MM.1S (cell line): ENCODE data around the gene BLID.

Experiments
- DNase-seq: peaks from one replicate; pipeline ENCODE4 v3.0.0-alpha.2; 2015
- H2AFZ ChIP-seq: fragments of 300-600 bp; sonication (generic); 2 replicates; pipeline ENCODE4 v1.6.0; 2016; ENCODE audit warnings: antibody characterized with exemption, low read length
- H3F3A ChIP-seq: fragments of 300-600 bp; sonication (generic); 2 replicates; pipeline ENCODE4 v1.6.1; 2016; ENCODE audit warnings: mild to moderate bottlenecking, antibody characterized with exemption, low read length, moderate library complexity, mixed read lengths; ENCODE audit not compliant: insufficient read depth
- H3K27ac ChIP-seq: fragments of 300-600 bp; sonication (generic); 2 replicates; pipeline ENCODE4 v1.5.1; 2016; ENCODE audit warnings: mild to moderate bottlenecking, low read length
- H3K27me3 ChIP-seq: fragments of 300-600 bp; sonication (generic); replicated peaks from 2 replicates; pipeline ENCODE4 v1.6.0; 2016; ENCODE audit warnings: low read length; ENCODE audit not compliant: insufficient read depth
- H3K36me3 ChIP-seq: fragments of 300-600 bp; sonication (generic); replicated peaks from 2 replicates; pipeline ENCODE4 v1.6.1; 2016; ENCODE audit warnings: mild to moderate bottlenecking, low read length, mixed read lengths; ENCODE audit not compliant: insufficient read depth
- H3K4me1 ChIP-seq: fragments of 300-600 bp; sonication (generic); 2 replicates; pipeline ENCODE4 v1.6.1; 2016; ENCODE audit warnings: low read length, mixed read lengths
- H3K4me2 ChIP-seq: fragments of 300-600 bp; sonication (generic); 2 replicates; pipeline ENCODE4 v1.6.0; 2016; ENCODE audit warnings: low read depth, low read length
- H3K4me3 ChIP-seq: fragments of 300-600 bp; sonication (generic); 2 replicates; pipeline ENCODE4 v1.5.1; 2016; ENCODE audit warnings: low read length, mixed read lengths
- H3K79me2 ChIP-seq: fragments of 300-600 bp; sonication (generic); 2 replicates; pipeline ENCODE4 v1.6.1; 2016; ENCODE audit warnings: mixed run types, low read length, mixed read lengths
- H3K9ac ChIP-seq: fragments of 300-600 bp; sonication (generic); 2 replicates; pipeline ENCODE4 v1.6.1; 2016; ENCODE audit warnings: low read length, mixed read lengths
- H3K9me2 ChIP-seq: fragments of 300-600 bp; sonication (generic); replicated peaks from 2 replicates; pipeline ENCODE4 v1.6.1; 2016; ENCODE audit warnings: mild to moderate bottlenecking, low read length, mixed read lengths; ENCODE audit not compliant: insufficient read depth
- H3K9me3 ChIP-seq: fragments of 300-600 bp; sonication (generic); replicated peaks from 2 replicates; pipeline ENCODE4 v1.6.1; 2016; ENCODE audit warnings: mild to moderate bottlenecking, low read length, mixed read lengths; ENCODE audit not compliant: insufficient read depth
- H4K20me1 ChIP-seq: fragments of 300-600 bp; sonication (generic); 2 replicates; pipeline ENCODE4 v1.6.1; 2016; ENCODE audit warnings: mild to moderate bottlenecking, low read length, moderate library complexity, mixed read lengths; ENCODE audit not compliant: insufficient read depth
- EZH2 ChIP-seq: fragments of 300-600 bp; sonication (generic); optimal IDR thresholded peaks from 2 replicates; pipeline ENCODE3; 2017; ENCODE audit warnings: low read depth, mild to moderate bottlenecking, antibody characterized with exemption, low read length, mixed read lengths
- EZH2phosphoT487 ChIP-seq: fragments of 300-600 bp; sonication (generic); IDR thresholded peaks from 2 replicates; pipeline ENCODE4 v1.6.1; 2018; ENCODE audit warnings: antibody characterized with exemption, low read length
- TF ChIP-seq, protein P1 (sequence below): fragments of 300-600 bp; sonication (generic); IDR thresholded peaks from 2 replicates; pipeline ENCODE4 v1.5.1; 2016; ENCODE audit warnings: antibody characterized with exemption, low read length, mixed read lengths

Gene BLID

DNA sequence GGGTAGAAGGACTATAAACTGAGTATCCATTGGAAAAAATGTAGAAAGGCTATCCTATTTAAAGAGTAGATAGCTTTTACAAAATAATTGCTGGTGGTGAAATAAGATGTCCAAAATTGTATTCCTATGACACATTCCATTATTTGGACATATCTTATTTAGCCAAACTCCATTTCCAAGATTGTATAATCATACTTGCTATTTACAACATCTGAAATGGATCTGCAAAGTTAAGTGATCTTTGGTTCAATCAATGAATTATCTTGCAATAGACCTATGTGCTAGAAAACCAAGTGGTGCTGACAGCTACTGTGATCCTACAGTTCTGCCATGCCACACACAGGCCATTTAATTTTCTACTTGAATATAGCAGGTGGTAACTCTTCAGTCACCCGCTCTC lies 11.0 kb upstream of the BLID start:
- Histone ChIP-seq H3K79me2 (no peaks in the 10 kb centered on the region), H3F3A (no peaks in the 10 kb centered on the region), H3K27ac (no peak overlapping the region), H3K27me3 (no peaks in the 10 kb centered on the region), H3K9me2 (no peaks in the 10 kb centered on the region), H3K4me3 (no peak overlapping the region), H3K4me1 (no peaks in the 10 kb centered on the region), H3K9ac (no peak overlapping the region), H3K36me3 (no peaks in the 10 kb centered on the region), H2AFZ (no peak overlapping the region), H4K20me1 (no peaks in the 10 kb centered on the region), H3K4me2 (no peak overlapping the region), H3K9me3 (no peaks in the 10 kb centered on the region)
- DNase-seq = no peak
- TF ChIP-seq, protein P1, sequence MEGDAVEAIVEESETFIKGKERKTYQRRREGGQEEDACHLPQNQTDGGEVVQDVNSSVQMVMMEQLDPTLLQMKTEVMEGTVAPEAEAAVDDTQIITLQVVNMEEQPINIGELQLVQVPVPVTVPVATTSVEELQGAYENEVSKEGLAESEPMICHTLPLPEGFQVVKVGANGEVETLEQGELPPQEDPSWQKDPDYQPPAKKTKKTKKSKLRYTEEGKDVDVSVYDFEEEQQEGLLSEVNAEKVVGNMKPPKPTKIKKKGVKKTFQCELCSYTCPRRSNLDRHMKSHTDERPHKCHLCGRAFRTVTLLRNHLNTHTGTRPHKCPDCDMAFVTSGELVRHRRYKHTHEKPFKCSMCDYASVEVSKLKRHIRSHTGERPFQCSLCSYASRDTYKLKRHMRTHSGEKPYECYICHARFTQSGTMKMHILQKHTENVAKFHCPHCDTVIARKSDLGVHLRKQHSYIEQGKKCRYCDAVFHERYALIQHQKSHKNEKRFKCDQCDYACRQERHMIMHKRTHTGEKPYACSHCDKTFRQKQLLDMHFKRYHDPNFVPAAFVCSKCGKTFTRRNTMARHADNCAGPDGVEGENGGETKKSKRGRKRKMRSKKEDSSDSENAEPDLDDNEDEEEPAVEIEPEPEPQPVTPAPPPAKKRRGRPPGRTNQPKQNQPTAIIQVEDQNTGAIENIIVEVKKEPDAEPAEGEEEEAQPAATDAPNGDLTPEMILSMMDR = no peak
- no peak for TF ChIP-seq EZH2phosphoT487
- TF ChIP-seq EZH2 = no peak

GRCh38 chr11:122126024-122126688 lies 10.1 kb upstream of the BLID start:
- Histone ChIP-seq H3K4me1 (no peaks in the 10 kb centered on the region), H3K27ac (no peak overlapping the region), H3F3A (no peaks in the 10 kb centered on the region), H3K9me2 (no peaks in the 10 kb centered on the region), H3K4me3 (no peak overlapping the region), H3K9ac (no peak overlapping the region), H3K4me2 (no peak overlapping the region), H3K9me3 (no peaks in the 10 kb centered on the region), H4K20me1 (no peaks in the 10 kb centered on the region), H3K36me3 (no peaks in the 10 kb centered on the region), H2AFZ (no peak overlapping the region), H3K79me2 (no peaks in the 10 kb centered on the region), H3K27me3 (no peaks in the 10 kb centered on the region)
- TF ChIP-seq EZH2 (no peak), EZH2phosphoT487 (no peak)
- TF ChIP-seq, protein P1 = no peak
- no peak for DNase-seq

GRCh38 chr11:122123263-122123929 lies 7.4 kb upstream of the BLID start:
- H2AFZ ChIP-seq = no peak overlapping the region
- H4K20me1 ChIP-seq = no peaks in the 10 kb centered on the region
- no peaks in the 10 kb centered on the region for H3F3A ChIP-seq
- no peak for DNase-seq
- no peak overlapping the region for H3K27ac ChIP-seq
- H3K9me2 ChIP-seq = no peaks in the 10 kb centered on the region
- no peaks in the 10 kb centered on the region for H3K79me2 ChIP-seq
- no peak for TF ChIP-seq EZH2
- TF ChIP-seq, protein P1 = no peak
- TF ChIP-seq EZH2phosphoT487 = no peak
- H3K9ac ChIP-seq = no peak overlapping the region
- H3K36me3 ChIP-seq = no peaks in the 10 kb centered on the region
- no peaks in the 10 kb centered on the region for H3K9me3 ChIP-seq
- no peak overlapping the region for H3K4me3 ChIP-seq
- no peak overlapping the region for H3K4me2 ChIP-seq
- H3K27me3 ChIP-seq = no peaks in the 10 kb centered on the region
- H3K4me1 ChIP-seq = no peaks in the 10 kb centered on the region
